Calu3 (cell line): ENCODE data around the gene HSD17B8. TPM values are rescaled to one million over a fixed set of nuclear protein-coding genes. Genes with fewer than 3 reads are reported as not detected.

Source experiments
- BruUV-seq: library from RNA; stranded (reverse); fragments of 400-500 nt; replicated peaks from 2 replicates; lab custom pipeline; 2021; lab: Mats Ljungman, UMichigan
- CTCF ChIA-PET: fragments of 300-600 bp; sonication (Branson Sonifier 250); formaldehyde crosslinking; loops from one replicate; lab custom pipeline; 2022; ENCODE audit warnings: antibody characterized with exemption; lab: Charles Lee
- DNase-seq: peaks from one replicate; pipeline ENCODE4 v3.0.0; 2022
- H3K27ac Mint-ChIP-seq: one replicate; pipeline ENCODE4 v1.8.0; 2022; ENCODE audit warnings: mixed read lengths; ENCODE audit not compliant: unreplicated experiment
- H3K27me3 Mint-ChIP-seq: one replicate; pipeline ENCODE4 v1.8.0; 2022; ENCODE audit warnings: mixed read lengths; ENCODE audit not compliant: unreplicated experiment
- H3K36me3 Mint-ChIP-seq: one replicate; pipeline ENCODE4 v1.8.0; 2022; ENCODE audit warnings: mild to moderate bottlenecking, moderate library complexity, mixed read lengths; ENCODE audit not compliant: insufficient read depth, unreplicated experiment
- H3K4me1 Mint-ChIP-seq: one replicate; pipeline ENCODE4 v1.8.0; 2022; ENCODE audit warnings: mild to moderate bottlenecking, low read depth, mixed read lengths; ENCODE audit not compliant: unreplicated experiment
- H3K4me3 Mint-ChIP-seq: one replicate; pipeline ENCODE4 v1.8.0; 2022; ENCODE audit warnings: mild to moderate bottlenecking, low read depth, moderate library complexity, mixed read lengths; ENCODE audit not compliant: unreplicated experiment
- H3K9me3 Mint-ChIP-seq: one replicate; pipeline ENCODE4 v1.8.0; 2022; ENCODE audit warnings: low read depth, mixed read lengths; ENCODE audit not compliant: unreplicated experiment
- CTCF ChIP-seq: fragments of 200-600 bp; IDR thresholded peaks from one replicate; pipeline ENCODE4 v1.8.0; 2022; ENCODE audit warnings: antibody characterized with exemption; ENCODE audit not compliant: unreplicated experiment
- intact Hi-C: fragments of 100-400 bp; cut with micrococcal nuclease; formaldehyde crosslinking; loops from one replicate; pipeline ENCODE4 v1.10.0; 2022; ENCODE audit not compliant: unreplicated experiment
- total RNA-seq: library from RNA; stranded (reverse); gene quantifications from 2 replicates; pipeline ENCODE4 v1.2.3, GENCODE V29; 2022

HSD17B8 gene
- total RNA-seq, 1 experiment from 2014 or later: 41.7 TPM

GRCh38 chr6:33160728-33161344 lies 43.6 kb upstream of the HSD17B8 start:
- Mint-ChIP-seq H3K4me1 (peaks cover 16% of the 10 kb centered on the region), H3K27me3 (peaks cover 75% of the 10 kb centered on the region), H3K4me3 (peak overlapping the region; percentile 81), H3K36me3 (peaks cover 10% of the 10 kb centered on the region), H3K27ac (no peak overlapping the region), H3K9me3 (no peaks in the 10 kb centered on the region)
- TF ChIP-seq CTCF: no peak
- DNase-seq: peak; percentile 44
- CTCF ChIA-PET: interaction anchor here (0.7 to 2.2 kb wide), 6 partner anchors 12 to 176 kb away, joined by 3 to 13 read pairs (median 4); no protein-coding TSS in a partner anchor
- intact Hi-C loops: loop anchor here (1.0 to 5.0 kb wide), 2 partner anchors 44 to 87 kb away; no protein-coding TSS in a partner anchor
- no TSS peak for BruUV-seq

GRCh38 chr6:33161354-33162331 lies 42.8 kb upstream of the HSD17B8 start:
- CTCF ChIA-PET: interaction anchor here (0.7 to 2.2 kb wide), 6 partner anchors 11 to 177 kb away, joined by 3 to 13 read pairs (median 4); no protein-coding TSS in a partner anchor
- H3K4me3 Mint-ChIP-seq: peak overlapping the region; percentile 81
- peak; percentile 97 for TF ChIP-seq CTCF
- peaks cover 16% of the 10 kb centered on the region for H3K4me1 Mint-ChIP-seq
- peak overlapping the region; percentile 9 for H3K27ac Mint-ChIP-seq
- peak; percentile 93 for DNase-seq
- peaks cover 10% of the 10 kb centered on the region for H3K36me3 Mint-ChIP-seq
- BruUV-seq: no TSS peak
- H3K9me3 Mint-ChIP-seq: no peaks in the 10 kb centered on the region
- intact Hi-C loops: loop anchor here (1.0 to 5.0 kb wide), 2 partner anchors 44 to 87 kb away; no protein-coding TSS in a partner anchor
- peaks cover 77% of the 10 kb centered on the region for H3K27me3 Mint-ChIP-seq

DNA sequence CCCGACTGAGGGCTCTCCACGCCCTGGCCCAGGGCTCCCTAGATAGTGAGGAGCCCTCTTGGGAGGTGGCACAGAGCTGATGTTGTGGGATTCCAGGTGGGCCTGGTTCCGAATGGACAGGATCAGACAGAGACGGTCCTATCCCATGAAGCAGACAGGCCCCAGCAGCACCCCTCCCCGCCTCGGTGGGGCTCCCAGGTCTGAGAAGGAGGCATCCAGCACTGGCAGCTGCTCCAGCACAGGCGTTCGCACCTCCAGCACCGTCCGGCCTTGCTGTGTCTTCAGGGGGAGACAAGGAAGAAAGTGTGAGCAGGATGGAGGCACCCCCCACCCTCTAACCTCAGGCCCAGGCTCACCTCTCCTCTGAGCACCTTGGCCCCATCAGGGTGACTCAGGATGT lies 40.9 kb upstream of the HSD17B8 start:
- H3K9me3 Mint-ChIP-seq: no peaks in the 10 kb centered on the region
- TF ChIP-seq CTCF: no peak
- BruUV-seq: no TSS peak
- peaks cover 10% of the 10 kb centered on the region for H3K36me3 Mint-ChIP-seq
- H3K27ac Mint-ChIP-seq: no peak overlapping the region
- no peak overlapping the region for H3K4me3 Mint-ChIP-seq
- intact Hi-C loops: loop anchor here (5.0 kb wide), 1 partner anchor 46 kb away; no protein-coding TSS in a partner anchor
- DNase-seq: no peak
- H3K27me3 Mint-ChIP-seq: peaks cover 81% of the 10 kb centered on the region
- CTCF ChIA-PET: interaction anchor here (0.9 to 1.4 kb wide), 2 partner anchors 9 to 125 kb away, joined by 3 read pairs; partner anchors contain the start of genes PFDN6 and WDR46
- H3K4me1 Mint-ChIP-seq: peaks cover 16% of the 10 kb centered on the region

DNA sequence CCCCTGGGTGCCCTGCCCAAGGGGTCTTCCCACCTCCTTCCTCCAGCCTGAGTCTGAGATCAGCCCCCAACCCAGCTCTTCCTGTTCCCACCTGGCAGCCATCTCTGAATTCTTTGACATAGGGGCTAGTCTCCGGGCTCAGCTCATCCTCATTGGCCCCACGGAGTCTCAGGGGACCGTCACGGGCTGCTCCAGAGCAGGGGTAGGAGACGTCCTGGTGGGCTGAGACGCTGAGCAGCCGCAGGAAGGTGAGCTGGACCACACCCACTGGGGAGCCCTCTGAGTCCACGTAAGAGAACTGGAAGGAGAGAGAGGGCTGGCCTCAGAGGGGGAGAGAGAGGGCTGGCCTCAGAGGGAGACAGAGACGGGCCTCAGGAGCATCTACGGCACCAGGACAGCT lies 40.3 kb upstream of the HSD17B8 start:
- CTCF ChIA-PET: interaction anchor here (0.6 to 1.4 kb wide), 3 partner anchors 8 to 649 kb away, joined by 3 to 4 read pairs (median 3); partner anchors contain the start of genes PFDN6 and WDR46
- no peak for TF ChIP-seq CTCF
- DNase-seq: no peak
- peaks cover 81% of the 10 kb centered on the region for H3K27me3 Mint-ChIP-seq
- H3K4me3 Mint-ChIP-seq: no peak overlapping the region
- no TSS peak for BruUV-seq
- peaks cover 10% of the 10 kb centered on the region for H3K36me3 Mint-ChIP-seq
- intact Hi-C loops: loop anchor here (5.0 kb wide), 1 partner anchor 47 kb away; no protein-coding TSS in a partner anchor
- H3K27ac Mint-ChIP-seq: no peak overlapping the region
- no peaks in the 10 kb centered on the region for H3K9me3 Mint-ChIP-seq
- H3K4me1 Mint-ChIP-seq: peaks cover 16% of the 10 kb centered on the region
